AG09309 (cell line): ENCODE results near the gene BCKDHB.
"Not testable (repeated sequence)": the region's sequence is repeated elsewhere in the genome, so short reads cannot be mapped to it uniquely, and the experiment has no call there.

Experiments
- DNase-seq: peaks from one replicate; pipeline ENCODE4 v3.0.0-alpha.2; 2010; ENCODE audit warnings: low read depth
- H3K4me3 ChIP-seq: 2 replicates; pipeline ENCODE4 v1.5.1; 2011; ENCODE audit warnings: mild to moderate bottlenecking, low read depth, low read length, moderate library complexity; ENCODE audit not compliant: control insufficient read depth
- CTCF ChIP-seq: IDR thresholded peaks from 2 replicates; pipeline ENCODE4 v1.5.1; 2011; ENCODE audit warnings: mild to moderate bottlenecking, low read depth, low read length, inconsistent platforms; ENCODE audit not compliant: insufficient read depth, control insufficient read depth; ENCODE audit errors: missing control alignments

BCKDHB gene

DNA sequence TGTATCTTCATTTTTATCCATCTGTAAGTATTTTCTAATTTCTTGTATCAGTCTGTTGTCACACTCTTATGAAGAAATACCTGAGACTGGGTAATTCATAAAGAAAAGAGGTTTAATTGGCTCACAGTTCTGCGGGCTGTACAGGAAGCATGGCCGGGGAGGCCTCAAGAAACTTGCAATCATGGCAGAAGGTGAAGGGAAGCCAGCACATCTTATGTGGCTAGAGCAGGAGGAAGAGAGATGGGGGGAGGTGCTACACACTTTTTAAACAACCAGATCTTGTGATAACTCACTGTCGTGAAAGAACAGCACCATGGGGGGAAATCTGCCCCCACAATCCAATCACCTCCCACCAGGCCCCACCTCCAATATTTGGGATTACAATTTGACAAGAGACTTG is 10.9 kb upstream of the BCKDHB start:
- no peak for DNase-seq
- no peak for TF ChIP-seq CTCF
- H3K4me3 ChIP-seq: no peak overlapping the region

DNA sequence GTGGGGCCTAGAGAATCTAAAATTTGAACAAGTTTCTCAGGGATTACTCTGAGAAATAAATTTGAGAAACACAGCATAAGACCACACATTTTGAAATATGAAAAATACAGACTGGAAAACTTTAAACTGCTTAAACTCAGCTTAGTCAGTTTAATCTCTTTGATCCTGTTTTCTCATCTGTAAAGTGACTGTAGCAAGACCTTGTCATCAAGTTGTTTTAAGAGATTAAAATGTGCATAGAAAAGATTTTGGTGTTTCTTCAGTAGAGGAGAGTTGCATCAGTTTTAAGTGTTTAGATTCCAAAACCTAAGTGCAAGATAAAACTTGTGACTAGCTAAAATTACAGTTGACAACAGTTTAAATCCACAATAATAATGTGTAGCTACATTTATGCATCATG is 8.1 kb upstream of the BCKDHB start:
- no peak overlapping the region for H3K4me3 ChIP-seq
- TF ChIP-seq CTCF: no peak
- DNase-seq: no peak

GRCh38 chr6:80104520-80104919 is 2.0 kb upstream of the BCKDHB start:
- H3K4me3 ChIP-seq: no peak overlapping the region
- DNase-seq: no peak
- TF ChIP-seq CTCF: no peak

- DNase-seq: no peak
- TF ChIP-seq CTCF: no peak
- peak overlapping the region; percentile 64 for H3K4me3 ChIP-seq
Measured at GRCh38 chr6:80105972-80106417, 476 bp upstream of the BCKDHB start.

DNA sequence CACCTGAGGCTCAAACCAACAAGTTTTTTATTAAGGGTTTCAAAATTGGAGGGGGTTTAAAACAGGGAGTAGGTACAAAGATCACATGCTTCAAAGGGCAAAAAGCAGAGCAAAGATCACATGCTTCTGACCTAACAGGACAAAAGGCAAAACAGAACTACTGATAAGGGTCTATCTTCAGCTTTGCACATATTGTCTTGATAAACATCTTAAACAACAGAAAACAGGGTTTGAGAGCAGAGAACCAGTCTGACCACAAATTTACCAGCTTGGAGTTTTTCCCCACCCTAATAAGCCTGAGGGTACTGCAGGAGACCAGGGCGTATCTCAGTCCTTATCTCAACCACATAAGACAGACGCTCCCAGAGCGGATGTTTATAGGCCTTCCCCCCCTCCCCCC is 16.1 kb downstream of the BCKDHB start:
- not testable (repeated sequence) for DNase-seq, H3K4me3 ChIP-seq

DNA sequence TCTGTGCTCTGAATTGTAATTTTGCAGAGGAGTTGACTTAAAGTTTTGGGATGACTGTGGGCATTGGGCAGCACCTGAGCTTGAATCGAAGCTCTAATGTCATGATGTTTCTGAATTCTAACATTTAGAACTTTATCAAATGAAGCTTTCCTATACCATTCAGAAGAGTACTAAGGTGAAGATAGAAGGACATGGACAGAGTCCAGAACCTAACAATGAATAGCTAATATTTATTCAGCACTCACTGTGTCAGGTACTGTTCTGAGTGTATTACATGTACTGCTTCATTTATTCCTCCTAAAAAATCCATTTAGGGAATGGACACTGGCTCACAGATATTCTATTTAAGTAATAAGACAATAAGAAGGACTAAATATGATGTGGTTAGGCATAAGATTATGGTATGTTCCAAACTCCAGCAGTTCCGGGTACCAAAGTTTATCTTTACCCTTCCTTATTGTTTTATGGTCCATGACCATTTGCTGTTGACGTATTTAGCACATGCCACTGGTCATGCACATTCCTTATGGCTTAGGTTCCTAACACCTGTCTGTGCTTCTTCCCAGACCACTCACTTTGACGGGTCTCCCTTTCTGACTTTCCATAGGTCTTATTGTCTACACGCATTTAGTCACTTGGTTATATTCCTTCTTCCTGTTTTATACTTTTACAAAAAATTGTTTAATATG is 20.3 kb downstream of the BCKDHB start:
- TF ChIP-seq CTCF: no peak
- no peak for DNase-seq
- no peak overlapping the region for H3K4me3 ChIP-seq

DNA sequence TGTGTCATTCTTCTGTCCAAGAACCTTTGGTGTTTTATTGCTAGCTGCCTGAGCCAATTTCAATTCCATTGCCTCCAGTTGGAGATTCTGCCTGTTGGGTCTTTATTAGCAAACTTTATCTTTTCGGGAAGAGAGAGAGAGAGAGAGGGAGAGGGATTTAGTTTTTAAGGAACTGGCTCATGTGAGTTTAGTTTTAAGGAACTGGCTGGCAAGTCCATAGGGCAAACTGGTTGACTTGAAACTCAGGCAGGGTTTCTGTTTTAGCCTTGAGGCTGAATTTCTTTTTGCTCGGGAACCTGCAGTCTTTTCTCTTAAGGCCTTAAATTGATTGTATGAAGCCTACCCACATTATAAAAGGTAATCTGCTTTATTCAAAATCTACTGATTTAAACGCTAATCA is 23.0 kb downstream of the BCKDHB start:
- no peak overlapping the region for H3K4me3 ChIP-seq
- TF ChIP-seq CTCF: no peak
- DNase-seq: no peak
